Activated CD4-positive, CD25-positive, alpha-beta regulatory T cell treated with anti-CD3 and anti-CD28 coated beads, Interleukin-2, amount 50 U/mL, for 16 hours (primary cell): ENCODE results near the gene ITSN1.

Source experiments
- DNase-seq: peaks from one replicate; pipeline ENCODE4 v3.0.0-alpha.2; 2020; ENCODE audit warnings: low read depth, low spot score

The ITSN1 gene

DNA sequence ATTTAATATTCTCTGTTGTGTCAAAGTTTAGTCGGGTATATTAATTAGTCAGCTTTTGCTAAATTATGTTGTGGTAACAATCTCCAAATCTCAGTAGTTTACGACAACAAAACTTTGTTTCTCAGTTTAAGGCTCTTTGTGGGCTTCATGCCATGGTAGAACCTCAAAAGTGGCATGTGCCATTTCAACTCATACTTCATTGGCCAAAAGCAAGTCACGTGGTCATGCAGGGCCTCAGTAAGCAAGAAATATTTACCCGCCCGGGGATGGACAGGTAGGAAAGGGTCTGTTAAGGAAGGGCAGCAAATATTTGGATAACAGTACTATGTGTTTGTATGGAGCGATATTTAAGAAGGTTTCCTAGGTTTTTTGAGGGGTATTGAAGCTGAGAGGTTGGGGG lies 38.6 kb downstream of the ITSN1 start:
- DNase-seq, result no peak

- no peak for DNase-seq
Measured at GRCh38 chr21:33682992-33683627, 40.8 kb downstream of the ITSN1 start.

GRCh38 chr21:33684068-33684467 lies 41.8 kb downstream of the ITSN1 start:
- DNase-seq, result no peak

- DNase-seq, result no peak
Measured at GRCh38 chr21:33684923-33685560, 42.7 kb downstream of the ITSN1 start.

DNA sequence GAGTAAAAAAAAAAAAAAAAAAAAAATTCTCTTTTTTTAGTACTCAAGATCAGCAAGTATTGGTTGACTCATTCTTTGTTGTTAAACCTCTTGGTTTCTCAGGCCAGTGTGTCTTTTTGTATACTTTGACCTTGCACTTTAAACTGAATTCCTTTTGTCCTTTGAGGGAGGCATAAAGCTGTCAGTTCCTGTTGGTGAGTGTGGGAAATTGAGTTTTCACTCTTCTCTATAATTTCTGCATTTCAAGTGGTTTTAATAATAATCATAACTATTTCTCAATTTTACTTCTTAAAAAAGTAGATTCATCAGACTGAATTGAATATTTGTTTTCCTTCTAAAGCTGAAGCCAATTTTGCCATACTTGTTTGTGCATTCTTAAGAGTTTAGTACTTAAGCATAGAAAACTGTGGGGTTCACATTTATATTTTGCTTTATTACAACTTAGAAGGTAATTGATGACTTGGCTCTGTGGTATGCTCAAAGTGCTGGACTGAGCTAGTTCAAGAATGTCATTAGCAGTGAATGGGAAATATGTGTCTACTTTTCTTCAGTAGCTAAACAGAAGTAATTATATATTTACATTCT lies 43.4 kb downstream of the ITSN1 start:
- no peak for DNase-seq

- no peak for DNase-seq
Measured at GRCh38 chr21:33686386-33686785, 44.1 kb downstream of the ITSN1 start.

GRCh38 chr21:33687634-33688033 lies 45.3 kb downstream of the ITSN1 start:
- DNase-seq, result no peak

- no peak for DNase-seq
Measured at GRCh38 chr21:33688353-33688752, 46.1 kb downstream of the ITSN1 start.

GRCh38 chr21:33690874-33691273 lies 48.6 kb downstream of the ITSN1 start:
- DNase-seq, result no peak

DNA sequence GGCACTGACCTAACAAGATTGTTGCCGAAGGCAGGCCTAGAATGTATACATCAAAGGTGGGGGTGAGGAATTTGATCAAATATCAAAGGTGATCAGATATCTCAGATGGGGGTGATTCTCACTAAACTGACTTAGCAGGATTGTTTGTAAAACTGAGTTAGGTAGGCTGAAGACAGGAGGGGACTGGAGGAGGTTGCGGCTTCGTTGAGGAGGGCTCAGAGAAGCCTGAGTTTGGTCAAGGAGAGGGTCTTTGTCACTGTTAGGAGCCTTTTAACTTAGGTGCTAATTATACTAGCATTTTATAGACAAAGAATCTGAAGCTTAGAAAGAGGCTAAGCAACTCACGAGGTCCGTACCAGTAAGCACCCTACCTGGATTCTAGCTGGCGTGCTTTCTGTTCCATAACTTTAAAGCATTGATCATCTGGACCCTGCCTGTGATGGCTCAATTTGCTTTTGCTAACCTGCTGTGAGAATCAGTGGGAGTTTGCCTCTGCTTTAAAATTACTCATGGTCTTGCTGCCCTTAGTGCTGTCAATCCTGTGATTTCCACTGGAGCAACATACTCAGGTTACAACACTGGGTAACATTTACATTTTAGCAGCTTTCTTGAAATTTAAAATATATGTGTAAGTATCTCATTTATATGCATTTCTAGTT lies 49.8 kb downstream of the ITSN1 start:
- DNase-seq, result no peak

DNA sequence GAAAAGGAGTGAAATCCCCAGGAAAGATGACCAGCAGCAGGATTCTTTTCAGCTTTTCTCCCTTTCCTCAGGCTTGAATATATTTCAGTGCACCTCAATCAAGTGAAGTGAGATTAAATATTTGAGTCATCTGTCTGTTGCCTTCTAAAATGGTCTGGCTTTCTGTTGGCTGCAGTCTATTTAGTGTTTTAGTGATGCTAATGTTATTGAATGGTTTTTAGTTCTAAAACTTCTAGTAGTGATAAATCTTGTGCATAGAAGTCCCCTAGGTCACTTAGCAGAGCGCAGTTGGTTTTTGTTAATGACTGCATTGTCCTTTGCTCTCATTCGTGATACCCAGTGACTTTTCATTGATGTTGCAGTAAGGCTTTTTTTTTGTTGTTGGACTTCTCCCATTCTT lies 53.5 kb downstream of the ITSN1 start:
- DNase-seq, result no peak

DNA sequence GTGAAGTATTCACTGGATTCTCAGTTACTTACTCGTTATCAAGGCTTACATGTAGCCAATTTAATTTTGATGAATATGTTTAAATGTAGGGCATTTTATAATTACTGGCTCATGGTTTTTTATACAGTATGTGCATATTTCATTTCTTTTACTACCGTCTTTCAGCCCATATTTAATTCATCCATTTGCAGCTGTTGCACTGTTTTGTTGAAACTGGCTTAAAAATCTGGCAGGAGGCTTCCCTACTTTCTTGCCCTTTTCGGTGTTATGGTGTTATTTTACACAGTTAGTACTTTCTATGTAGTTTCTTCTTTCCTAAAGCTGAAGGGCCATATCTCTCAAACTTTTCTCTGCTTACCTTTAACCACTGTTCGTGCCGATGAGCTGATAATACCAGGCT lies 54.2 kb downstream of the ITSN1 start:
- DNase-seq, result no peak

GRCh38 chr21:33698087-33698860 lies 56.0 kb downstream of the ITSN1 start:
- DNase-seq, result no peak

DNA sequence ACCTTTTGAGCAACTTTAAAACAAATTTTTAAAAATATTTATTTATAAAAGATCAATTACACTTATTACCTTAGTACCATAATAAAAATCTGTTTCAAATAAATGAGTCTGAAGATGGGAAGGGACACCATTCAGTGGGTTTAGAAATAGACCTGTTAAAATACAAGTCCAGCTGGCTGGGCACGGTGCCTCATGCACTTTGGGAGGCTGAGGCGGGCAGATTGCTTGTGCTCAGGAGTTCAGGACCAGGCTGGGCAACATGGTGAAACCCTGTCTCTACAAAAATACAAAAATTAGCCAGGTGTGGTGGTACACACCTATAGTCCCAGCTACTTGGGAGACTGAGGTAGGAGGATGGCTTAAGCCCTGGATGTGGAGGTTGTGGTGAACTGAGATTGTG lies 57.0 kb downstream of the ITSN1 start:
- no peak for DNase-seq

DNA sequence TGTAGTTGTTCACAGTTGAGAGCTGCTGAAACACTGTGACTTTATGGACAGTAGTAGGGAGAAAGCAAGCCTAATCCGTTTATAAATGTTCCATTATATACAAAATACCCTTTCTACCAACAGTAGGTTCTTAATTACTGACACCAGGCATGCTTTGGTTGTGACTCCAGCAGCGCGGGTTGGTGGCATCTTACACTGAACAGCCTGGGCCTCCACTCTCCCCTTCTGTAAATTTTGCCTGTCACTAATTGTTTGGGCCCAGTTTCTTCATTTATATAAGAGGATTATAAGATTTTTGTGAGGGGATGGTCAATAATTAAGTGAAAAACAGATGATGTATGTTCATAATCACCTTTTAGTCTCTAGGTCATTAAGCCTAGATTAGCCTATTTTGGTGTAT lies 58.2 kb downstream of the ITSN1 start:
- no peak for DNase-seq

DNA sequence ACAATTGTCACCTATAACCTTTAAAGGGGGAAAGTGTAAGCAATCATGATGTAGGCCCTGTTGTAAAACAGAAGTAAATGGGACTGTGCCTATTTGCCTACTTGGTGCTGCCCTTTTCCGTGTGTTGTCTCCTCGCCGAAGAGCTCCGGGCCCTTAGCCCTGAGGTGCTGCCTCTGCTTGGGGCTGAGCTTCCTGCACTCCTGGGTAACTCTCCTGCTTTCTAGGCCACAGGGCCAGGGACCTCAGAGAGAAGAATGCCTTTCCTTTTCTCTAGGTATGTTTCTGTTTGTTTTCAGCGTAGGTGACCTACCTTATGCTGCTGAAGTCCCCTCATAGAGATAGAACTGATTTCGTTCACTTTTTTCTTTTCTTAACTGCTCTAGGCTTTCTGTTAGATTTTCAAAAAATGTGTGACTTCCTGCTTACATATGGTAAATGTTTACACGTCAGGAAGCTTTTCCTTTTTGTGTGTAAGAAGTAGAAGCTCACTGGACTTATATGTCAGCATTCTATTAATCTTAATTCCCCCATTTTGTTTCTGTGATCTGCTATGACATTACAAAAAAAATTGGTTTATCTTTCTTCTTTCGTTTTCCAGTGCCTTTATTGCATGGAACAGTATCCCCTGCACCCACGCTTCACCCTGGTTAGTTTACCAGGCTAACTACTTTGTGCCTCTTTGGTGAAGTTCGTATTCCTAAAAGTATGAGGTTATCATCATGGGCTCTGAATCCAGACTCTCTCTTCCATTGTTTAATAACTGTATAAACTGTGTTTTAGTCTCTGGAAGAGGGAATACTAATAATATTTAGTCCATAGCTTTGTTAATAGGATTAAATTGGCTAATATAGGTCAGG lies 61.7 kb downstream of the ITSN1 start:
- no peak for DNase-seq

GRCh38 chr21:33707846-33708245 lies 65.5 kb downstream of the ITSN1 start:
- DNase-seq, result no peak

DNA sequence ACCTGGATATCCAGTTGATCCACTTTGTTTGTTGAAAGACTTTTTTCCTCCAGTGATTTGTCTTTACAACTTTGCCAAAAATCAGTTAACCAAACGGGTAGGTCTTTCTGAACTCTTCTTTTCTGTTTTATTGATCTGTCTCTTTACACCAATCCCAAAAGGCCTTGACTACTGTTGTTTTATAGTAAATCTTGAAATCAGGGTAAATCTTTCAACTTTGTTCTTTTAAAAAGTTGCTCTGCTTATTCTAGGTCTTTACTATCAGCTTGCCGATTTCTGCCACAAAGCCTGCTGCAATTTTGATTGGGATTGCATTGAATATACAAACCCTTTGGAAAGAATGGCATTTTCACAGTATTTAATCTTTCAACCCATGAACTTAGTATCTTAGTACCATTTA lies 66.6 kb downstream of the ITSN1 start:
- DNase-seq, result no peak

GRCh38 chr21:33712022-33712803 lies 69.9 kb downstream of the ITSN1 start:
- DNase-seq, result no peak

- no peak for DNase-seq
Measured at GRCh38 chr21:33721081-33721480, 78.8 kb downstream of the ITSN1 start.
